Measurements from ENCODE around the gene SAMD13.

SAMD13 gene

GRCh38 chr1:84297546-84298244 lies 3.8 kb upstream of the SAMD13 start:
- no peaks in the 10 kb centered on the region for H3K27me3 ChIP-seq (ENCODE audit: control insufficient read depth, insufficient read depth, low read length)
- peak overlapping the region; percentile 74 for H3K4me3 ChIP-seq (ENCODE audit: low read depth, low read length)
- no peaks in the 10 kb centered on the region for H3K9me3 ChIP-seq (ENCODE audit: control insufficient read depth, low read length)
- H3K79me2 ChIP-seq = no peaks in the 10 kb centered on the region
- H3K36me3 ChIP-seq (ENCODE audit: control insufficient read depth, insufficient read depth, low read length) = no peaks in the 10 kb centered on the region
- no peak for TF ChIP-seq CTCF (IDR thresholded peaks at IDR 0.05)
- no peak overlapping the region for H3K9ac ChIP-seq
- H2AFZ ChIP-seq = peak overlapping the region; percentile 54
- H3K4me1 ChIP-seq = no peaks in the 10 kb centered on the region
- no peak overlapping the region for H3K27ac ChIP-seq
- peak overlapping the region; percentile 88 for H3K4me2 ChIP-seq (ENCODE audit: low read length)

GRCh38 chr1:84298328-84298683 lies 3.2 kb upstream of the SAMD13 start:
- peak overlapping the region; percentile 54 for H3K27ac ChIP-seq
- no peaks in the 10 kb centered on the region for H3K79me2 ChIP-seq
- H3K4me3 ChIP-seq (ENCODE audit: low read depth, low read length) = peak overlapping the region; percentile 74
- TF ChIP-seq CTCF (IDR thresholded peaks at IDR 0.05) = no peak
- no peaks in the 10 kb centered on the region for H3K36me3 ChIP-seq (ENCODE audit: control insufficient read depth, insufficient read depth, low read length)
- H2AFZ ChIP-seq = peak overlapping the region; percentile 90
- no peak overlapping the region for H3K9ac ChIP-seq
- H3K27me3 ChIP-seq (ENCODE audit: control insufficient read depth, insufficient read depth, low read length) = no peaks in the 10 kb centered on the region
- H3K4me1 ChIP-seq = no peaks in the 10 kb centered on the region
- H3K9me3 ChIP-seq (ENCODE audit: control insufficient read depth, low read length) = no peaks in the 10 kb centered on the region
- peak overlapping the region; percentile 88 for H3K4me2 ChIP-seq (ENCODE audit: low read length)

- H3K27ac ChIP-seq = peak overlapping the region; percentile 54
These were observed 2.6 kb upstream of the SAMD13 start for GRCh38 chr1:84298684-84299535.

GRCh38 chr1:84299536-84300170 lies 1.9 kb upstream of the SAMD13 start:
- H3K9ac ChIP-seq = no peak overlapping the region
- H3K9me3 ChIP-seq (ENCODE audit: control insufficient read depth, low read length) = no peaks in the 10 kb centered on the region
- no peak overlapping the region for H3K4me2 ChIP-seq (ENCODE audit: low read length)
- peak overlapping the region; percentile 74 for H3K4me3 ChIP-seq (ENCODE audit: low read depth, low read length)
- H3K79me2 ChIP-seq = no peaks in the 10 kb centered on the region
- H3K27me3 ChIP-seq (ENCODE audit: control insufficient read depth, insufficient read depth, low read length) = no peaks in the 10 kb centered on the region
- no peaks in the 10 kb centered on the region for H3K4me1 ChIP-seq
- H2AFZ ChIP-seq = peak overlapping the region; percentile 90
- no peaks in the 10 kb centered on the region for H3K36me3 ChIP-seq (ENCODE audit: control insufficient read depth, insufficient read depth, low read length)
- TF ChIP-seq CTCF (IDR thresholded peaks at IDR 0.05) = no peak
- H3K27ac ChIP-seq = no peak overlapping the region

More at GRCh38 chr1:84298684-84299535, 2.6 kb upstream of the SAMD13 start:
- Histone ChIP-seq H3K9me3 (ENCODE audit: control insufficient read depth, low read length) (no peaks in the 10 kb centered on the region), H3K36me3 (ENCODE audit: control insufficient read depth, insufficient read depth, low read length) (no peaks in the 10 kb centered on the region), H2AFZ (peak overlapping the region; percentile 90), H3K9ac (no peak overlapping the region), H3K4me2 (ENCODE audit: low read length) (peak overlapping the region; percentile 88), H3K4me3 (ENCODE audit: low read depth, low read length) (peak overlapping the region; percentile 74), H3K27me3 (ENCODE audit: control insufficient read depth, insufficient read depth, low read length) (no peaks in the 10 kb centered on the region), H3K4me1 (no peaks in the 10 kb centered on the region), H3K79me2 (no peaks in the 10 kb centered on the region)
- TF ChIP-seq CTCF (IDR thresholded peaks at IDR 0.05) = no peak

All from parathyroid adenoma (tissue), 2 donors.